ENCODE results near the gene HEBP1.

Gene HEBP1

GRCh38 chr12:13004361-13004760 lies 4.3 kb upstream of the HEBP1 start:
- H3K36me3 Mint-ChIP-seq, result no peaks in the 10 kb centered on the region
- no peak overlapping the region for H3K4me3 Mint-ChIP-seq

GRCh38 chr12:13002301-13003097 lies 2.4 kb upstream of the HEBP1 start:
- Mint-ChIP-seq H3K36me3 (no peaks in the 10 kb centered on the region), H3K9me3 (no peaks in the 10 kb centered on the region), H3K4me3 (peak overlapping the region; percentile 76), H3K4me1 (peaks cover 22% of the 10 kb centered on the region), H3K27ac (no peak overlapping the region), H3K27me3 (peaks cover 42% of the 10 kb centered on the region)
- DNase-seq, result no peak
- CTCF ChIA-PET, result no interaction called here

More at GRCh38 chr12:13004361-13004760, 4.3 kb upstream of the HEBP1 start:
- CTCF ChIA-PET, result interaction anchor here (1.3 kb wide), 2 partner anchors 22 to 88 kb away, joined by 3 read pairs; no protein-coding TSS in a partner anchor
- no peak for DNase-seq
- H3K27ac Mint-ChIP-seq, result no peak overlapping the region
- no peaks in the 10 kb centered on the region for H3K9me3 Mint-ChIP-seq
- H3K27me3 Mint-ChIP-seq, result peaks cover 42% of the 10 kb centered on the region
- peaks cover 14% of the 10 kb centered on the region for H3K4me1 Mint-ChIP-seq

DNA sequence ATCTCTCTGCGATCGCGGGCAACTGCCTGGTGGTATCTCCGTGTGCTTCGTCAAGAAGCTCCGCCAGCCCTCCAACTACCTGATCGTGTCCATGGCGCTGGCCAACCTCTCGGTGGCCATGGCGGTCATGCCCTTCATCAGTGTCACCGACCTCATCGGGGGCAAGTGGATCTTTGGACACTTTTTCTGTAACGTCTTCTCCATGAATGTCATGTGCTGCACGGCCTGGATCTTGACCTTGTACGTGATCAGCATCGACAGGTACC lies 1.6 kb upstream of the HEBP1 start:
- Mint-ChIP-seq H3K9me3 (no peaks in the 10 kb centered on the region), H3K27ac (no peak overlapping the region), H3K4me3 (peak overlapping the region; percentile 76), H3K4me1 (peaks cover 28% of the 10 kb centered on the region), H3K36me3 (no peaks in the 10 kb centered on the region), H3K27me3 (peaks cover 42% of the 10 kb centered on the region)
- no peak for DNase-seq
- CTCF ChIA-PET, result no interaction called here

- H3K4me3 Mint-ChIP-seq, result peak overlapping the region; percentile 78
- H3K9me3 Mint-ChIP-seq, result no peaks in the 10 kb centered on the region
- H3K27ac Mint-ChIP-seq, result peak overlapping the region; percentile 81
- CTCF ChIA-PET, result interaction anchor here (0.9 kb wide), 1 partner anchor 50 kb away, joined by 3 read pairs; no protein-coding TSS in a partner anchor
- DNase-seq, result peak; percentile 54
- peaks cover 42% of the 10 kb centered on the region for H3K27me3 Mint-ChIP-seq
- H3K36me3 Mint-ChIP-seq, result no peaks in the 10 kb centered on the region
- peaks cover 28% of the 10 kb centered on the region for H3K4me1 Mint-ChIP-seq
Measured at GRCh38 chr12:13000925-13001774, 1.1 kb upstream of the HEBP1 start.

- Mint-ChIP-seq H3K27me3 (peaks cover 42% of the 10 kb centered on the region), H3K36me3 (no peaks in the 10 kb centered on the region), H3K27ac (peak overlapping the region; percentile 81), H3K4me1 (peaks cover 28% of the 10 kb centered on the region), H3K9me3 (no peaks in the 10 kb centered on the region), H3K4me3 (peak overlapping the region; percentile 78)
- CTCF ChIA-PET, result interaction anchor here (0.9 kb wide), 1 partner anchor 50 kb away, joined by 3 read pairs; no protein-coding TSS in a partner anchor
- no peak for DNase-seq
Measured at GRCh38 chr12:13000616-13000924, 505 bp upstream of the HEBP1 start.

- DNase-seq, result no peak
- Mint-ChIP-seq H3K4me1 (peaks cover 28% of the 10 kb centered on the region), H3K27me3 (peaks cover 33% of the 10 kb centered on the region), H3K4me3 (peak overlapping the region; percentile 78), H3K9me3 (no peaks in the 10 kb centered on the region), H3K36me3 (no peaks in the 10 kb centered on the region), H3K27ac (peak overlapping the region; percentile 69)
- CTCF ChIA-PET, result interaction anchor here (1.5 kb wide), 1 partner anchor 13 kb away, joined by 5 read pairs; no protein-coding TSS in a partner anchor
Measured at GRCh38 chr12:12999271-12999958, 650 bp downstream of the HEBP1 start.

GRCh38 chr12:12998248-12998647 lies 1.8 kb downstream of the HEBP1 start:
- Mint-ChIP-seq H3K36me3 (no peaks in the 10 kb centered on the region), H3K9me3 (no peaks in the 10 kb centered on the region)
- CTCF ChIA-PET, result interaction anchor here (1.5 kb wide), 1 partner anchor 12 kb away, joined by 5 read pairs; no protein-coding TSS in a partner anchor

GRCh38 chr12:12997734-12998133 lies 2.3 kb downstream of the HEBP1 start:
- Mint-ChIP-seq H3K27ac (no peak overlapping the region), H3K36me3 (no peaks in the 10 kb centered on the region), H3K4me1 (peaks cover 37% of the 10 kb centered on the region), H3K4me3 (no peak overlapping the region), H3K9me3 (no peaks in the 10 kb centered on the region), H3K27me3 (peaks cover 18% of the 10 kb centered on the region)
- no peak for DNase-seq
- CTCF ChIA-PET, result interaction anchor here (1.4 kb wide), 1 partner anchor 10 kb away, joined by 3 read pairs; no protein-coding TSS in a partner anchor

More at GRCh38 chr12:12998248-12998647, 1.8 kb downstream of the HEBP1 start:
- Mint-ChIP-seq H3K27ac (no peak overlapping the region), H3K4me1 (peaks cover 32% of the 10 kb centered on the region), H3K27me3 (peaks cover 22% of the 10 kb centered on the region), H3K4me3 (no peak overlapping the region)
- DNase-seq, result no peak

DNA sequence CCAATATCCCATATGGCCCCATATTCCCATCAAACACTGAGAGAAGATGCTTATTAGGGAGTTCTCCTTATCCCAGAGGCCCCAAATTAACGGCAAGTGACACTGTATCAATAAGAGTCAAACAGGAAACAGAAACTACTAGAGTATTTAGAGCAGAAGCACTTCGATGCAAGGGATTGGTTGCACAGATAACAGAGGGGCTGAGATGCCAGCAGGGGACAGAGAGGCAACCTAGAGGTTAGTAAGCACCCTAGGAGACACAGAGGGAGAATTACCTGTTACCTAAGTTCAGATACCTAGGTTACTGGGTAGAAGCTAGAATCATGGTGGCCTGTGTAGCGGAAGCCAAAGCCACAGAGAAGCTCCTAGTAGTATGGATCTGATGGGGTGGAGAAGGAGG lies 2.9 kb downstream of the HEBP1 start:
- Mint-ChIP-seq H3K27me3 (peaks cover 13% of the 10 kb centered on the region), H3K9me3 (no peaks in the 10 kb centered on the region), H3K36me3 (no peaks in the 10 kb centered on the region), H3K4me3 (no peak overlapping the region), H3K27ac (no peak overlapping the region), H3K4me1 (peaks cover 41% of the 10 kb centered on the region)
- CTCF ChIA-PET, result interaction anchor here (1.4 kb wide), 1 partner anchor 9 kb away, joined by 3 read pairs; no protein-coding TSS in a partner anchor
- no peak for DNase-seq

- H3K36me3 Mint-ChIP-seq, result no peaks in the 10 kb centered on the region
- CTCF ChIA-PET, result interaction anchor here (1.4 kb wide), 1 partner anchor 8 kb away, joined by 3 read pairs; no protein-coding TSS in a partner anchor
- no peak overlapping the region for H3K4me3 Mint-ChIP-seq
- peaks cover 36% of the 10 kb centered on the region for H3K4me1 Mint-ChIP-seq
- no peak for DNase-seq
- peaks cover 6% of the 10 kb centered on the region for H3K27me3 Mint-ChIP-seq
- H3K27ac Mint-ChIP-seq, result no peak overlapping the region
- H3K9me3 Mint-ChIP-seq, result no peaks in the 10 kb centered on the region
Measured at GRCh38 chr12:12996209-12996608, 3.9 kb downstream of the HEBP1 start.

GRCh38 chr12:12995088-12995487 lies 5.0 kb downstream of the HEBP1 start:
- H3K4me1 Mint-ChIP-seq, result peaks cover 33% of the 10 kb centered on the region

DNA sequence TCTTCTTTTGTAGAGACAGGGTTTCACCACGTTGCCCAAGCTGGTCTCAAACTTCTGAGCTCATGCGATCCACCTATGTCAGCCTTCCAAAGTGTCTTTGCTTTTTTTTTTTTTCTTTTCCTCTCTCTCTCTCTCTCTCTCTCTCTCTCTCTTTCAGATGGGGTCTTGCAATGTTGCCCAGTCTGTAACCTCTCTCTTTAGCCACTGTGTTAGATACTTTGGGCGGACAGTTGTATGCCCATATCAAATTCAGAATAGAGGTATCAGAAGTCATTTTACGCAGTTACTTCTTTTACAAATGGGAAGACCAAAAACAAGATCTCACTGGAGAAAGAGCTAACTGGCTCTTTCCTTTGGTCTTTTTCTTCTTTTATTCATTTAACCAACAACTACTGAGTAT lies 6.7 kb downstream of the HEBP1 start:
- Mint-ChIP-seq H3K4me1 (peaks cover 21% of the 10 kb centered on the region), H3K27me3 (no peaks in the 10 kb centered on the region), H3K4me3 (no peak overlapping the region), H3K36me3 (no peaks in the 10 kb centered on the region), H3K9me3 (no peaks in the 10 kb centered on the region), H3K27ac (peak overlapping the region; percentile 77)
- no peak for DNase-seq
- CTCF ChIA-PET, result interaction anchor here (0.6 to 0.7 kb wide), 2 partner anchors 62 to 219 kb away, joined by 3 to 5 read pairs; no protein-coding TSS in a partner anchor

More at GRCh38 chr12:12995088-12995487, 5.0 kb downstream of the HEBP1 start:
- no peaks in the 10 kb centered on the region for H3K9me3 Mint-ChIP-seq
- H3K27me3 Mint-ChIP-seq, result peaks cover 5% of the 10 kb centered on the region
- H3K4me3 Mint-ChIP-seq, result no peak overlapping the region
- CTCF ChIA-PET, result no interaction called here
- no peak overlapping the region for H3K27ac Mint-ChIP-seq
- no peaks in the 10 kb centered on the region for H3K36me3 Mint-ChIP-seq
- no peak for DNase-seq

DNA sequence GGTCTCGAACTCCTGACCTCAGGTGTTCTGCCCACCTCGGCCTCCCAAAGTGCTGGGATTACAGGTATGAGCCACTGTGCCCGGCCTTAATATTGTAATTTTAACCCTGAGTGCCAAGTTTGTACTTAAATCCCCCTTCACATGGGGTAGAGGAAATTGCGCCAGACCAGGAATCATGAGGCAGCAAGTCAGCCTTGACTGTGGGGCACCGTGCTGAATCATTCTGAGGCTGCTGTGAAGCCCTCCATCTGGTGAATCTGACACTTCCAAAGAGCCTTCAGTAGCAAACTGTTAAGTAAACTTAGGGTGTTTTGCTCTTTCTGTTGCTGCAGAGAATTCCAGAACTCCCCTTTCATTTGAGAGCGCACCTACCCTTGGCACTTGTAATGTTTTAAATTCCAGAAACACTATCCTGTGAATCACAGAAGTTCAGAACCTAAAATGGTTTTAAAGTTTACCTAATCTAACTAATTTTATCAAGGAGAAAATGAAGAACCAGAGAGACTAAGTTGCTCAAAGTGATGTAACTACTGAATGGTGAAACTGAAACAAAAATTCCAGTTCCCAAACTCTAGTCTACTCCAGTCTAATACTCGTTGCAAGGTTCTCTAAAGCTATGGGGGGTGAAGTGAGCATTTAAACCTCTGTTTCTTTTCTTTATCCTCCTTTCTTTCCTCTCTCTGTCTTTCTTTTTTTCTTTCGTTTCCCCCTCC lies 7.5 kb downstream of the HEBP1 start:
- H3K27ac Mint-ChIP-seq, result no peak overlapping the region
- no peaks in the 10 kb centered on the region for H3K36me3 Mint-ChIP-seq
- H3K9me3 Mint-ChIP-seq, result no peaks in the 10 kb centered on the region
- CTCF ChIA-PET, result interaction anchor here (0.6 to 0.7 kb wide), 2 partner anchors 61 to 219 kb away, joined by 3 to 5 read pairs; no protein-coding TSS in a partner anchor
- no peak for DNase-seq
- peaks cover 19% of the 10 kb centered on the region for H3K4me1 Mint-ChIP-seq
- no peak overlapping the region for H3K4me3 Mint-ChIP-seq
- H3K27me3 Mint-ChIP-seq, result no peaks in the 10 kb centered on the region
